ENCODE measurements around the gene SLC16A8.
A peak's percentile ranks its signal among the peaks of the same experiment; 100 is the strongest.

Gene SLC16A8

GRCh38 chr22:38085501-38085900 is 1.5 kb upstream of the SLC16A8 start:
- TF ChIP-seq CTCF (IDR thresholded peaks at IDR 0.05; ENCODE audit: low read length, missing control alignments) = no peak
- DNase-seq (ENCODE audit: low read depth) = no peak

DNA sequence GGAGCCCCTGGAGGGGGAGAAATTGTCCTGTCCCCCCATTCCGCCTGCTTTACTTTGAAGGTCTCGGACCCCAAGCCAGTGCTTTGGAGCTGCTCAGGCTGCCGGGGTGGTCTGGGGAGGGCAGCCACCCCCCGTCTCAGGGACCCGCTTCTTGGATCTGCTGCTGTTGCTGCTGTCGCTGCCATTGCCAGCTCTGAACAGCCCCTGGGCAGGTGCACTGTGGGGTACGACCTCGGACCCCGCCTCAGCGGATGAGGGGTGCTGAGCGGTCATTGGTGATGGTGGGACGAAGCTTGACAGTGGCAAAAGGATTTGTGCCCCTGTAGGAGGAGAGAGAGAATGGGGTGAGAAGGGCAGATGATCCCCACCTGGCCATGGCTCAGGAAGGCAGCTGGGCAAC is 1.1 kb upstream of the SLC16A8 start:
- no peak for TF ChIP-seq CTCF (IDR thresholded peaks at IDR 0.05; ENCODE audit: low read length, missing control alignments)
- no peak for DNase-seq (ENCODE audit: low read depth)
- no peak overlapping the region for H3K4me3 ChIP-seq (replicated peaks; ENCODE audit: low read depth, low read length)

More at GRCh38 chr22:38085501-38085900, 1.5 kb upstream of the SLC16A8 start:
- H3K4me3 ChIP-seq (replicated peaks; ENCODE audit: low read depth, low read length) = no peak overlapping the region

- DNase-seq (ENCODE audit: low read depth) = no peak
- no peak overlapping the region for H3K4me3 ChIP-seq (replicated peaks; ENCODE audit: low read depth, low read length)
- no peak for TF ChIP-seq CTCF (IDR thresholded peaks at IDR 0.05; ENCODE audit: low read length, missing control alignments)
These were observed 836 bp downstream of the SLC16A8 start for GRCh38 chr22:38082986-38083710.

GRCh38 chr22:38081941-38082828 is 1.8 kb downstream of the SLC16A8 start:
- H3K4me3 ChIP-seq (replicated peaks; ENCODE audit: low read depth, low read length) = no peak overlapping the region
- no peak for TF ChIP-seq CTCF (IDR thresholded peaks at IDR 0.05; ENCODE audit: low read length, missing control alignments)
- no peak for DNase-seq (ENCODE audit: low read depth)

DNA sequence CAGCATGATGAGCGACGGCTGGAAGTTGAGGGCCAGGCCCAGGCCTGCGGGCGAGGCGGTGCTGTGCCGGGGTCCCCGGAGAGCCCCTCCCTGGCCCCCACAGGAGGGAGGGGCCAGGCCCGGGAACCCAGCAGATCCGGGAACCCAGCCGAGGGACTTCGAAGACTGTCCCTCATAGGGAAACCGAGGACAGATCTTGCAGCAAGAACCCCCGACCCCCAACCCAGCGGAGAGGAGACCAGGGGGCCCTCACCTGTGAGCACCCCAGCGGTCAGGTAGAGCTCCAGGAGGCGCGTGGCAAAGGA is 2.4 kb downstream of the SLC16A8 start:
- no peak for TF ChIP-seq CTCF (IDR thresholded peaks at IDR 0.05; ENCODE audit: low read length, missing control alignments)
- DNase-seq (ENCODE audit: low read depth) = no peak
- H3K4me3 ChIP-seq (replicated peaks; ENCODE audit: low read depth, low read length) = no peak overlapping the region

GRCh38 chr22:38080850-38081635 is 2.9 kb downstream of the SLC16A8 start:
- H3K4me3 ChIP-seq (replicated peaks; ENCODE audit: low read depth, low read length) = no peak overlapping the region
- no peak for TF ChIP-seq CTCF (IDR thresholded peaks at IDR 0.05; ENCODE audit: low read length, missing control alignments)
- DNase-seq (ENCODE audit: low read depth) = peak; percentile 34

Measured in fibroblast of pulmonary artery (primary cell).